Measurements from ENCODE around the gene CSAD. TPM values are rescaled to one million over a fixed set of nuclear protein-coding genes. Genes with fewer than 3 reads are reported as not detected.

CSAD gene
- total RNA-seq, 1 donor from 2014 or later = 10.4 TPM

- no peak overlapping the region for H3K4me3 ChIP-seq (ENCODE audit: low read depth, low read length)
- no peak for TF ChIP-seq CTCF (conservative IDR thresholded peaks at IDR 0.05; ENCODE audit: low read depth, low read length)
- no peak for DNase-seq (ENCODE audit: low read depth)
Measured at GRCh38 chr12:53186745-53187144, 6.0 kb upstream of the CSAD start.

- peak; percentile 16 for TF ChIP-seq CTCF (conservative IDR thresholded peaks at IDR 0.05; ENCODE audit: low read depth, low read length)
- DNase-seq (ENCODE audit: low read depth) = no peak
- no peak overlapping the region for H3K4me3 ChIP-seq (ENCODE audit: low read depth, low read length)
Measured at GRCh38 chr12:53185582-53186153, 4.9 kb upstream of the CSAD start.

GRCh38 chr12:53184828-53185227 is 4.1 kb upstream of the CSAD start:
- DNase-seq (ENCODE audit: low read depth) = no peak
- H3K4me3 ChIP-seq (ENCODE audit: low read depth, low read length) = no peak overlapping the region
- no peak for TF ChIP-seq CTCF (conservative IDR thresholded peaks at IDR 0.05; ENCODE audit: low read depth, low read length)

GRCh38 chr12:53182903-53183302 is 2.2 kb upstream of the CSAD start:
- no peak for DNase-seq (ENCODE audit: low read depth)
- no peak overlapping the region for H3K4me3 ChIP-seq (ENCODE audit: low read depth, low read length)
- no peak for TF ChIP-seq CTCF (conservative IDR thresholded peaks at IDR 0.05; ENCODE audit: low read depth, low read length)

GRCh38 chr12:53181935-53182334 is 1.2 kb upstream of the CSAD start:
- TF ChIP-seq CTCF (conservative IDR thresholded peaks at IDR 0.05; ENCODE audit: low read depth, low read length) = no peak
- peak overlapping the region; percentile 84 for H3K4me3 ChIP-seq (ENCODE audit: low read depth, low read length)
- no peak for DNase-seq (ENCODE audit: low read depth)

- peak overlapping the region; percentile 84 for H3K4me3 ChIP-seq (ENCODE audit: low read depth, low read length)
- no peak for DNase-seq (ENCODE audit: low read depth)
- no peak for TF ChIP-seq CTCF (conservative IDR thresholded peaks at IDR 0.05; ENCODE audit: low read depth, low read length)
Measured at GRCh38 chr12:53180931-53181645, 363 bp upstream of the CSAD start.

Data from epithelial cell of proximal tubule (primary cell).